ENCODE results near the gene SRSF4.

GRCh38 chr1:29211086-29212030 lies 29.7 kb upstream of the SRSF4 start:
- no peak for TF ChIP-seq EZH2 (optimal IDR thresholded peaks at IDR 0.05; ENCODE audit: low read depth, low read length)
- TF ChIP-seq, protein P1, sequence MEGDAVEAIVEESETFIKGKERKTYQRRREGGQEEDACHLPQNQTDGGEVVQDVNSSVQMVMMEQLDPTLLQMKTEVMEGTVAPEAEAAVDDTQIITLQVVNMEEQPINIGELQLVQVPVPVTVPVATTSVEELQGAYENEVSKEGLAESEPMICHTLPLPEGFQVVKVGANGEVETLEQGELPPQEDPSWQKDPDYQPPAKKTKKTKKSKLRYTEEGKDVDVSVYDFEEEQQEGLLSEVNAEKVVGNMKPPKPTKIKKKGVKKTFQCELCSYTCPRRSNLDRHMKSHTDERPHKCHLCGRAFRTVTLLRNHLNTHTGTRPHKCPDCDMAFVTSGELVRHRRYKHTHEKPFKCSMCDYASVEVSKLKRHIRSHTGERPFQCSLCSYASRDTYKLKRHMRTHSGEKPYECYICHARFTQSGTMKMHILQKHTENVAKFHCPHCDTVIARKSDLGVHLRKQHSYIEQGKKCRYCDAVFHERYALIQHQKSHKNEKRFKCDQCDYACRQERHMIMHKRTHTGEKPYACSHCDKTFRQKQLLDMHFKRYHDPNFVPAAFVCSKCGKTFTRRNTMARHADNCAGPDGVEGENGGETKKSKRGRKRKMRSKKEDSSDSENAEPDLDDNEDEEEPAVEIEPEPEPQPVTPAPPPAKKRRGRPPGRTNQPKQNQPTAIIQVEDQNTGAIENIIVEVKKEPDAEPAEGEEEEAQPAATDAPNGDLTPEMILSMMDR (IDR thresholded peaks at IDR 0.05; ENCODE audit: low read length), result no peak

All from MM.1S (cell line).